Measurements from ENCODE around the gene APOC3.

APOC3 gene

DNA sequence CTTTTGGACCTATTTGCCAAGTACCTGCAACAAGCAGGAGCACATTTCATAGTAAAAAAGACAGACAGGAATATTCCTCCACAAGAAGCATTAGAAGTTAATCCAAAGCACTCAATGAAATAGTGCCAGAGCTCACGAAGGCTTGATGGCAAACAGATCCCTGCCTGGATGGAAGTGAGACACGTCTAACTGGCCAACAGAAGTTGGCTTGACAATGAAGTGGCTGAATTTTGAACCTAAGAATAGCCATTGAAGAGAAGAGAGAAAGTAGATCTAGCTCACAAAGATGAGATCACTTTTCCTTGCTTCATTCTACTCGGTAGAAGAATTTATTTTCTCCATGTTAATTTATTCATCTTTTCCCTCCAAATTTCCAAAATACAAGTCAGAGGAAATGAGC lies 38.4 kb downstream of the APOC3 start:
- TF ChIP-seq Cebpa-rat (IDR thresholded peaks at IDR 0.05): no peak
- H3K9me3 ChIP-seq (replicated peaks in 1 of 11): no peaks in the 10 kb centered on the region
- no peaks in the 10 kb centered on the region for H3K27me3 ChIP-seq
- no peaks in the 10 kb centered on the region for H4K20me1 ChIP-seq
- no peak overlapping the region for H3K4me3 ChIP-seq
- H3K27ac ChIP-seq: no peak overlapping the region
- peaks cover 93 to 100% (median 99%) of the 10 kb centered on the region in 11 experiments for H3K36me3 ChIP-seq
- H3K9ac ChIP-seq: no peak overlapping the region
- no peak overlapping the region for H3K4me2 ChIP-seq
- peaks cover 0 to 31% (median 4%) of the 10 kb centered on the region in 10 experiments; a peak in 9 of 20 replicates for H3K4me1 ChIP-seq

DNA sequence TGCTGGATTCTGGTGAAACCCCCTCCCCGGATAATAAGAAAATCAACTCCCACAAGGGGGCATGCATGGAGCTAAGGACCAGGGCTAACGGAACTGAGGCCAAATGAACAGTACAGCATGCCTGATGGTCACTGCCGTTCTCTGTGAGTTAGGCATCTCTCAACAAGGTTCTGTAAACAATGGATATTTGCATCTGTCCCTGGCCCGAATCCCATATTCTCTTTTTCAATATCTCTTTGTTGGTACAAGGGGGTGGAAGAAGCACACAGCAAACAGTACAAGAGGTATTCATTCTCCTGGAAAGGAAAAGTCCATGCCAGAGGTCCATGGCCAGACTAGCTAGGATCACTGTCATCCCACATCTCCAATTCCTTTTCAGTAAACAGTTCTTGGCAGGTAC lies 39.9 kb downstream of the APOC3 start:
- no peak overlapping the region for H3K4me2 ChIP-seq
- no peak overlapping the region for H3K9ac ChIP-seq
- no peaks in the 10 kb centered on the region for H4K20me1 ChIP-seq
- no peak overlapping the region for H3K4me3 ChIP-seq
- no peaks in the 10 kb centered on the region for H3K9me3 ChIP-seq (replicated peaks in 1 of 11)
- no peaks in the 10 kb centered on the region for H3K27me3 ChIP-seq
- H3K36me3 ChIP-seq: peaks cover 93 to 100% (median 99%) of the 10 kb centered on the region in 11 experiments
- H3K4me1 ChIP-seq: peaks cover 0 to 35% (median 4%) of the 10 kb centered on the region in 10 experiments; a peak in 9 of 20 replicates
- no peak overlapping the region for H3K27ac ChIP-seq
- TF ChIP-seq Cebpa-rat (IDR thresholded peaks at IDR 0.05): no peak

DNA sequence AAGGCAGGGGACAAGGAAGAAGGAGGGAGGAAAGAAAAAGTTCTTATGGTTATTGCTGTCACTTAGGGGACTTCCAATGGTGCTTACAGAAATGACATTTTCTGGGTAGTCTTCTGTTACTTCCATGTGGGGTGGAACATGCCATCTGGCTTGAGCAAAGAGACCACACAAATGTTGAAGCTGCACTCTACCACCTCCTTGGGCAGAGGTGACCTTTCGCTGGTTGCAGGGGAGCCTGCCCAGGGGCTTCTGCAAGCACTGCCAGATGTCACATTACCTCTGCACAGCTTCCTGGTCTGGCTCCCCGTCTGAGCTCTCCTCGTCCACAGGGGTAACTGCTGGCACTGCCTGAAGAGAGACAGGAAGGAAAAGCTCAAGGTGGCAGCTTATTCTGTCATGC lies 40.3 kb downstream of the APOC3 start:
- Histone ChIP-seq H3K27ac (no peak overlapping the region), H3K9ac (no peak overlapping the region), H3K9me3 (replicated peaks in 1 of 11) (no peaks in the 10 kb centered on the region), H3K4me3 (no peak overlapping the region), H3K4me1 (peaks cover 0 to 35% (median 4%) of the 10 kb centered on the region in 10 experiments; a peak in 9 of 20 replicates), H3K36me3 (peaks cover 93 to 100% (median 99%) of the 10 kb centered on the region in 11 experiments), H3K4me2 (no peak overlapping the region), H3K27me3 (no peaks in the 10 kb centered on the region), H4K20me1 (no peaks in the 10 kb centered on the region)
- no peak for TF ChIP-seq Cebpa-rat (IDR thresholded peaks at IDR 0.05)

DNA sequence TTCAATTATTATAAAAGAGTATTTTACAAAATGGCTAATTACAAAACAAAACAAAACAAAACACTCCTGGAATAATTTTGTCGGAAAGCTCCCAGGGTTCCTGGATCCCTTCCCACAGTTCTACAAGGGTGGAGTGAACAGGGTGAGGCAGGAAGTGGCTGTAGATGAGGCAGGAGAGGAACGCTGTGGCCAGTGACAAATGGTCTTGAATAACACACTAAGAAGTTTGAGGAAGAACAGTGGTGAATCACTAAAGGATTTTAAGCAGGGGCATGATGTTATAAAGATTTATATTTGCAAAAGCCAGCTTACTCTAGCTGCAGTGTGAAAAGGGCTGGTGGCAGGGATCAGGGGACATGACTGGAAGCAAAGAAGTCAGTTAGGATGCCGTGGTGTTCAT lies 41.5 kb downstream of the APOC3 start:
- no peak for TF ChIP-seq Cebpa-rat (IDR thresholded peaks at IDR 0.05)
- H3K4me1 ChIP-seq: peaks cover 0 to 35% (median 5%) of the 10 kb centered on the region in 10 experiments; a peak in 10 of 20 replicates
- H4K20me1 ChIP-seq: no peaks in the 10 kb centered on the region
- H3K9ac ChIP-seq: peak overlapping the region in 3 of 11 experiments; percentile 12 to 49 (median 14); a peak in 2 of 22 replicates
- H3K36me3 ChIP-seq: peaks cover 85 to 100% (median 99%) of the 10 kb centered on the region in 11 experiments
- no peaks in the 10 kb centered on the region for H3K9me3 ChIP-seq (replicated peaks in 1 of 11)
- H3K4me2 ChIP-seq: peak overlapping the region in 4 of 11 experiments; percentile 31 to 77 (median 68); a peak in 8 of 22 replicates
- H3K4me3 ChIP-seq: no peak overlapping the region
- H3K27me3 ChIP-seq: no peaks in the 10 kb centered on the region
- H3K27ac ChIP-seq: peak overlapping the region in 3 of 11 experiments; percentile 5 to 52 (median 51); a peak in 6 of 22 replicates

DNA sequence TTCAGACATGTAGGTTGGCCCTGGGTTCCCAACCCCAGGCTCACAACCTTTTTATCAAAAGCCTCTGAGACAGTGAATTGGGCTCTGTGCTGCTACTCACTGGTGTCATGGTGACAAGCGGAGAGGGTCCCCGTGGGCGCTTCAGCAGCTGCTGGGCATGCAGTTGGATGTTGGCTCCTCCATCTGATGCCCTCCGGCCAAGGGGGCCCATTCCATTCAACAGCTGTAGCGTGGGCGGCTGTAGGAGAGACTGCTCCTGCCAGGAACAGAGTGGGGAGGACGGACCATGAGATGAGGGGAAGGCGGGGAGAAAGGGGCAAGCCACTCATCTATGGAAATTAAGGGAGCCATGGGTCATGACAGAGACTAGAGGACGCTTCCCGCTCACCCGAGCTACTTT lies 43.7 kb downstream of the APOC3 start:
- Histone ChIP-seq H3K4me3 (no peak overlapping the region), H3K36me3 (peaks cover 63 to 100% (median 84%) of the 10 kb centered on the region in 11 experiments), H3K4me2 (peak overlapping the region in 1 of 11 experiments; percentile 24; a peak in 1 of 22 replicates), H3K27ac (no peak overlapping the region), H3K4me1 (peaks cover 0 to 35% (median 8%) of the 10 kb centered on the region in 10 experiments; a peak in 12 of 20 replicates), H4K20me1 (no peaks in the 10 kb centered on the region; a peak in 1 of 22 replicates), H3K27me3 (no peaks in the 10 kb centered on the region), H3K9me3 (replicated peaks in 1 of 11) (no peaks in the 10 kb centered on the region), H3K9ac (no peak overlapping the region)
- no peak for TF ChIP-seq Cebpa-rat (IDR thresholded peaks at IDR 0.05)

DNA sequence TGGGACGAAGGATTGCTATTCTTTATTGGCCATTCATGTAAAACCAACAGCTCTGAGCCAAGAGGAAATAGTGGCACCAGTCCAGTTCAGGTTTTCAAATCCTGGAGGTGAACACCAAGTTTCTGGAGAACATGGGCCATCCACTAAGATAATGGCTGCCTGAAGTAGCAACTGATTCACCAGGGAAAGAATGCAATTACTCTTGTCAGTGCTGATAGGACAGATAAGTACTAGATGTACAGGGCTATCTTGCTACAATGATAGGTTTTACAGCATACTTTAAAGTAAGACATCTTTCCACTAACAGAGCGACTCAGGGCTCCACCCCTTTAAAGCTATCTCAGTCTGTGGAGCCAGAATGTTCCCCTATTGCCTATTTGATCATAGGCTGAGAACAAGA lies 44.5 kb downstream of the APOC3 start:
- Histone ChIP-seq H3K9ac (no peak overlapping the region), H4K20me1 (no peaks in the 10 kb centered on the region; a peak in 1 of 22 replicates), H3K27me3 (no peaks in the 10 kb centered on the region), H3K9me3 (replicated peaks in 1 of 11) (no peaks in the 10 kb centered on the region), H3K4me1 (peaks cover 0 to 35% (median 8%) of the 10 kb centered on the region in 10 experiments; a peak in 12 of 20 replicates), H3K36me3 (peaks cover 55 to 93% (median 76%) of the 10 kb centered on the region in 11 experiments), H3K4me2 (no peak overlapping the region), H3K4me3 (no peak overlapping the region), H3K27ac (no peak overlapping the region)
- TF ChIP-seq Cebpa-rat (IDR thresholded peaks at IDR 0.05): no peak

DNA sequence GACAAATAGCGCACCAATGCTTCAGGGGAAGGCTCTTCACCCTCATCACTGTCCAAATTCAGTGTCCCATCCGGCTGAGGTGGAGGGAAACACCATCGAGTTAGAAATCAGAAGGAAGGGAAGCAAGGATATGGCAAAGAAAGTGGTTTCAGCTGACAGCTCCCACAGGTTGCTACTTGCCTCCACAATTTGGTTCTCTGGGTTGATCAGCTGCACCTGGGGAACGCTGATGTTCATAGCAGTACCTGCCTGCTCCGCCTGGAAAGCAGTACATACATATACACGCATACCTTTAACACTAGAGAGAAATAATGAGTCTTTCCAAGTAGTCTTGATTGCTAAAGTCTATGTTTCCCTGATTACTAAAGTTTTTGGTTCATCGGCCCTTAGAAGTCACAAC lies 45.5 kb downstream of the APOC3 start:
- H3K4me1 ChIP-seq: peaks cover 0 to 36% (median 8%) of the 10 kb centered on the region in 10 experiments; a peak in 12 of 20 replicates
- H3K36me3 ChIP-seq: peaks cover 46 to 84% (median 66%) of the 10 kb centered on the region in 11 experiments
- no peak overlapping the region for H3K9ac ChIP-seq
- no peaks in the 10 kb centered on the region for H3K27me3 ChIP-seq
- H3K4me3 ChIP-seq: no peak overlapping the region
- TF ChIP-seq Cebpa-rat (IDR thresholded peaks at IDR 0.05): no peak
- no peak overlapping the region for H3K27ac ChIP-seq
- H4K20me1 ChIP-seq: no peaks in the 10 kb centered on the region; a peak in 1 of 22 replicates
- H3K4me2 ChIP-seq: no peak overlapping the region
- no peaks in the 10 kb centered on the region for H3K9me3 ChIP-seq (replicated peaks in 1 of 11)

DNA sequence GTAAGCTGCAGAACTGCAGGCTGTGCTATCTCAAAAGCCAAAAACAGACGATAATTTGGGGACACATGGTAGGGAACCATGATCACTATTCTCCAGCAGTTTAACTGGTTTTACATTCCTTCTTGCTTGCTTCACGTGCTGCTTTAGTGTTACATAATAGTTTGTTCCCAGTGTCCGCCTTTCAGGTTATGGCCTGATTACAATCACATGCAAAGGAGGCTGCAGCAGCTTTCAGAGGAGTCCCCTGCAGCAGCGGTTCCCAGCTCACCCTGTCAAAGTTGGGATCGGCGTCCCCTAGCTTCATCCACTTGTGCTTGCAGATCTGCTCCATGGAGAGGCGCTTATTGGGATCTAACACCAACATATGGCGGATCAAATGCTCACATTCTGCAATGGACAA lies 46.9 kb downstream of the APOC3 start:
- Histone ChIP-seq H3K9ac (no peak overlapping the region), H3K9me3 (replicated peaks in 1 of 11) (no peaks in the 10 kb centered on the region), H4K20me1 (no peaks in the 10 kb centered on the region; a peak in 2 of 22 replicates), H3K4me2 (no peak overlapping the region), H3K4me3 (no peak overlapping the region), H3K27me3 (no peaks in the 10 kb centered on the region), H3K4me1 (peaks cover 0 to 22% (median 8%) of the 10 kb centered on the region in 10 experiments; a peak in 12 of 20 replicates), H3K36me3 (peaks cover 31 to 78% (median 56%) of the 10 kb centered on the region in 11 experiments), H3K27ac (no peak overlapping the region)
- no peak for TF ChIP-seq Cebpa-rat (IDR thresholded peaks at IDR 0.05)

DNA sequence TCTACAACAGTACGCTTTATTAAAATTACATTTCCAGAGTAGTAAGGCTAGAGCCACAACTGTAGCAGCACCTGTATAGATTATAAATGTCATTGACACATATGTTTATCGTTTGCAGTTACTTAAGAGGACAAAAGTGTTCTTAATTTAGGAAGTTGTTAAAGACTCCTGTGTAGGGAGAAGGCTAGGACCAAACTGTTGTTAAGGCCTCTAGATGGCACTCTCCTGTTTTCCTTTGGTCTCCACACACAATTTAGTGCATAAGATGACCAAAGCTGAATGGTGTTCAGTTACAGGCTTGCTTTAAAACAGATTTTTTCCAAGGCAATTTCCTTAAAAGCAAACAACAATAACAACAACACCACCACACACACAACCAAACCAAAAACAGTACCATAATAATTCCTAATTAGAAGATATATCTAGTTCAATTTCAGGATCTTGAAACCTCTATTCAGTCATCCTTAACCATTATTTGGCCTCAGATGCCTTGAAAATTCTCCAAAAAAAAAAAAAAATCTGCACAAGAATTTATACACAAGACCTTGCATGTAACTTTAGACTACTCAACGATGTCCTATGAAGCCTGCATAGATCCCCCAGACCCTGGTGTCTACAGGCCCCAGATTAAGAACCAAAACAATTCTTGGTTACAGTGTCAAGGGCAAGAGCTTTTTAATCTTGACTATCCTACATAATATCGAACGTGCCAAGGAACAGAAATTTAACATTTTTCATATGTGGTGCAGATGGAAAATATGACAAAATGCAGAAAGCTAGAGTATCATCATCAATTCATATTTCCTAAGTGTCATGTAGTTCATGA lies 50.3 kb downstream of the APOC3 start:
- Histone ChIP-seq H3K4me2 (no peak overlapping the region), H3K27ac (no peak overlapping the region), H3K27me3 (no peaks in the 10 kb centered on the region), H3K36me3 (peaks cover 2 to 63% (median 29%) of the 10 kb centered on the region in 11 experiments), H3K9me3 (replicated peaks in 1 of 11) (no peaks in the 10 kb centered on the region), H4K20me1 (no peaks in the 10 kb centered on the region; a peak in 3 of 22 replicates), H3K4me3 (no peak overlapping the region), H3K9ac (no peak overlapping the region), H3K4me1 (peaks cover 0 to 9% (median 4%) of the 10 kb centered on the region in 10 experiments; a peak in 4 of 20 replicates)
- no peak for TF ChIP-seq Cebpa-rat (IDR thresholded peaks at IDR 0.05)

All from BLaER1 treated with 17β-estradiol and CSF1 and Interleukin-3, amounts not matched to agents 10 nM and 100 nM (cell line).